Measurements from ENCODE around the gene CSMD2.

GRCh38 chr1:33867684-33868083, 297.3 kb downstream of the CSMD2 start:
- TF ChIP-seq, protein P1, sequence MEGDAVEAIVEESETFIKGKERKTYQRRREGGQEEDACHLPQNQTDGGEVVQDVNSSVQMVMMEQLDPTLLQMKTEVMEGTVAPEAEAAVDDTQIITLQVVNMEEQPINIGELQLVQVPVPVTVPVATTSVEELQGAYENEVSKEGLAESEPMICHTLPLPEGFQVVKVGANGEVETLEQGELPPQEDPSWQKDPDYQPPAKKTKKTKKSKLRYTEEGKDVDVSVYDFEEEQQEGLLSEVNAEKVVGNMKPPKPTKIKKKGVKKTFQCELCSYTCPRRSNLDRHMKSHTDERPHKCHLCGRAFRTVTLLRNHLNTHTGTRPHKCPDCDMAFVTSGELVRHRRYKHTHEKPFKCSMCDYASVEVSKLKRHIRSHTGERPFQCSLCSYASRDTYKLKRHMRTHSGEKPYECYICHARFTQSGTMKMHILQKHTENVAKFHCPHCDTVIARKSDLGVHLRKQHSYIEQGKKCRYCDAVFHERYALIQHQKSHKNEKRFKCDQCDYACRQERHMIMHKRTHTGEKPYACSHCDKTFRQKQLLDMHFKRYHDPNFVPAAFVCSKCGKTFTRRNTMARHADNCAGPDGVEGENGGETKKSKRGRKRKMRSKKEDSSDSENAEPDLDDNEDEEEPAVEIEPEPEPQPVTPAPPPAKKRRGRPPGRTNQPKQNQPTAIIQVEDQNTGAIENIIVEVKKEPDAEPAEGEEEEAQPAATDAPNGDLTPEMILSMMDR (conservative IDR thresholded peaks at IDR 0.05 in 1 of 2, IDR thresholded peaks at IDR 0.05 in 1 of 2; ENCODE audit: low read depth in 1 of 2, low read length in 2 of 2), result no peak
- no peak for TF ChIP-seq EZH2 (IDR thresholded peaks at IDR 0.05; ENCODE audit: low read length, missing control alignments)
